WI38 (cell line): ENCODE data around the gene USP1.

Experiments used
- H3K4me3 ChIP-seq: 2 replicates; pipeline ENCODE4 v1.5.1; 2011; ENCODE audit warnings: low read depth, mild to moderate bottlenecking, control low read depth, low read length
- TF ChIP-seq, protein P1 (sequence below): IDR thresholded peaks from 2 replicates; pipeline ENCODE4 v1.5.1; 2012; ENCODE audit warnings: low read depth, mild to moderate bottlenecking, control low read depth, low read length

Gene USP1

DNA sequence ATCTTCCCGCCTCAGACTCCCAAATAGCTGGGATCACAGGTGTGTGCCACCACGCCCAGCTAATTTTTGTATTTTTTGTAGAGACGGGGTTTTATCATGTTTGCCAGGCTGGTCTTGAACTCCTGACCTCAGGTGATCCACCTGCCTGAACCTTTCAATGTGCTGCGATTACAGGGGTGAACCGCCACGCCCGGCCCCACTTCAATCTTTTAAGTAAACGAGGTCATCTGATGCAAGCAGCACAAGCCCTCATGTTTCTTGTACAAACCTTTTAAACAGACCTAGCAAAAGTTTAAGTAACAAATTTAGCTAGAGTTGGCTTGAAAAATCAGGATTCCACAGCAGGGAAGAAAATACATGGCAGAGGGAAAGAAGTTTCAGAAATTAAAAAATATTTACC, 21.2 kb upstream of the USP1 start:
- no peak overlapping the region for H3K4me3 ChIP-seq
- TF ChIP-seq, protein P1, sequence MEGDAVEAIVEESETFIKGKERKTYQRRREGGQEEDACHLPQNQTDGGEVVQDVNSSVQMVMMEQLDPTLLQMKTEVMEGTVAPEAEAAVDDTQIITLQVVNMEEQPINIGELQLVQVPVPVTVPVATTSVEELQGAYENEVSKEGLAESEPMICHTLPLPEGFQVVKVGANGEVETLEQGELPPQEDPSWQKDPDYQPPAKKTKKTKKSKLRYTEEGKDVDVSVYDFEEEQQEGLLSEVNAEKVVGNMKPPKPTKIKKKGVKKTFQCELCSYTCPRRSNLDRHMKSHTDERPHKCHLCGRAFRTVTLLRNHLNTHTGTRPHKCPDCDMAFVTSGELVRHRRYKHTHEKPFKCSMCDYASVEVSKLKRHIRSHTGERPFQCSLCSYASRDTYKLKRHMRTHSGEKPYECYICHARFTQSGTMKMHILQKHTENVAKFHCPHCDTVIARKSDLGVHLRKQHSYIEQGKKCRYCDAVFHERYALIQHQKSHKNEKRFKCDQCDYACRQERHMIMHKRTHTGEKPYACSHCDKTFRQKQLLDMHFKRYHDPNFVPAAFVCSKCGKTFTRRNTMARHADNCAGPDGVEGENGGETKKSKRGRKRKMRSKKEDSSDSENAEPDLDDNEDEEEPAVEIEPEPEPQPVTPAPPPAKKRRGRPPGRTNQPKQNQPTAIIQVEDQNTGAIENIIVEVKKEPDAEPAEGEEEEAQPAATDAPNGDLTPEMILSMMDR, result no peak

DNA sequence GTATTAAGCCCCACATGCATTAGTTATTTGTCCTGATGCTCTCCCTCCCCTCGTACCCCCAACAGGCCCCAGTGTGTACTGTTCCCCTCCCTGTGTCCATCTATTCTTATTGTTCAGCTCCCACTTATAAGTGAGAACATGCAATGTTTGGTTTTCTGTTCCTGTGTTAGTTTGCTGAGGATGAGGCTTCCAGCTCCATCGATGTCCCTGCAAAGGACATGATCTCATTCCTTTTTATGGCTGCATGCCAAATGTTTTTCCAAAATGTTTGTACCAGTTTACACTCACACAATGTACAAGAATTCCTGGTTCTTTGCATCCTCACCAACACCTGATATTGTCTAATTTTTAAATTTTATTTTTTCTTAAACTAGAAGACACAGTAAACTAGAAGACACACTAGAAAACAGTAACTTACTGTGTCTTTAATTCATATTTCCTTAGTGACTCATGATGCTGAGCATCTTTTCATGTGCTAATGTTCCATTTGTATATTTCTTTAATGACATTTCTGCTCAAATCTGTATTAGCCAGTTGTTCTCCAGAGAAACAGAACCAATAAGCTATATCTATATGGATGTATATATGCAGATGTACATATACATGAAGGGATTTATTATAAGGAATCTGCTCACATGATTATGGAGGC, 19.4 kb upstream of the USP1 start:
- TF ChIP-seq, protein P1, result no peak

DNA sequence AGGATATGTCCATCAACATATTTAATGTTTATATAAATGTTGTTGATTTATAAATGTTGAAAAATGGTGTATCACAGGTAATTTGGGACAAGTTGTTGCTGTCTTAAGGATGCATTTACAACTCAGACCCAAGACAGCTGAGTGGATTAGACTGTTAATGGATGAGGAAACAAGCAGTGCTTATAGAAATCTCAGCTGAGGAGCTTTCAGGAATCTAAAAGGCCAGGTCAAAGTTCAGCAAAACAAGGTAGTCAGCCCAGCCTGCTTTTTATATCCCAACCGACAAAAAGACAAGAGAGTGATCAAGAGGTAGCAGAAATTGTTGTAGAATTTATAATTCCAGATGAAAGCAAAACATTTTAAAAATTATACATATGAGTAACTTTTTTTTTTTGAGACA, 16.6 kb upstream of the USP1 start:
- TF ChIP-seq, protein P1, result no peak
- H3K4me3 ChIP-seq, result no peak overlapping the region

More for the DNA sequence above, 19.4 kb upstream of the USP1 start:
- no peak overlapping the region for H3K4me3 ChIP-seq

DNA sequence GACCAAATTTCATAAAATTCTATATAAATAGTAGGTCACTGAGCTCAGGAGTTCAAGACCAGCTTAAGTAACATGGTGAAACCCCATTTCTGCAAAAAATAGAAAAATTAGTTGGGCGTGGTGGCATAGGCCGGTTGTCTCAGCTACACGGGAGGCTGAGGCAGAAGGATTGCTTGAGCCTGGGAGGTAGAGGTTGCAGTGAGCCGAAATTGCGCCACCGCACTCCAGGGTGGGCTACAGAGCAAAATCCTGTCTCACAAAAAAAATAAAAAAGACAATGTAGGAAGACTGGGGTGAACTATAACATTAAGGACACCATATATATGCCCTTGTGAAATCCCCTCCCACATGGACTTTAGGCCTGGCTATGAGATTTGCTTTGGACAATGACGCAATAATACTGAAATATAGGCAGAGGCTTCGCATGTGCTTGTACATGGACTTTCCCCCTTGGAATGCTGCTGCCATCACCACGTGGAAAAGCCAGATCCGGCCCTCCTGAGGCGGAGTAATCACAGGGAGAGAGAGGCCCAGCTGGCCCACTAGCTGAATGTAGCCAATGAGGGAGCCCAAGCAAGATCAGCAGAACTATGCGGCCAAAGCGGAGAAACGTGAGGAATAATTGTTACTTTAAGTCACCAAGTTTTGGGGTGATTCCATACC, 13.1 kb upstream of the USP1 start:
- no peak overlapping the region for H3K4me3 ChIP-seq
- TF ChIP-seq, protein P1, result no peak

DNA sequence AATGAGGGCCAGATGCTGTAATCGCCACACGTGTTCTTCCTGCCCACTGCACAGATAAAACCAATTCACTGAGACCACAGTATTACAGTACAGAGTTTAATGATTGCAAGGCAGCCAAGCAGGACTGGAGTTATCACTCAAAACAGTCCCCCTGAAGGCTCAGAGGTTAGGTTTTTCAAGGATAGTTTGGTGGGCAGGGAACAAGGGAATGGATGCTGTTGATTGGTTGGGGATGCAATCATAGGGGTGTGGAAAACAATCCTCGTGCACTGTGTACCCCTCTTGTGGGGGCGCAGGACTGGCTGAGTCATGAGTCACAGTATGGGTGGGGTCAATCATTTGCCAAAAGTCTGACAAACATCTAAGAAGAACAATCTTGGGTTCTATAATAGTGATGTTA, 12.4 kb upstream of the USP1 start:
- no peak overlapping the region for H3K4me3 ChIP-seq
- TF ChIP-seq, protein P1, result no peak

DNA sequence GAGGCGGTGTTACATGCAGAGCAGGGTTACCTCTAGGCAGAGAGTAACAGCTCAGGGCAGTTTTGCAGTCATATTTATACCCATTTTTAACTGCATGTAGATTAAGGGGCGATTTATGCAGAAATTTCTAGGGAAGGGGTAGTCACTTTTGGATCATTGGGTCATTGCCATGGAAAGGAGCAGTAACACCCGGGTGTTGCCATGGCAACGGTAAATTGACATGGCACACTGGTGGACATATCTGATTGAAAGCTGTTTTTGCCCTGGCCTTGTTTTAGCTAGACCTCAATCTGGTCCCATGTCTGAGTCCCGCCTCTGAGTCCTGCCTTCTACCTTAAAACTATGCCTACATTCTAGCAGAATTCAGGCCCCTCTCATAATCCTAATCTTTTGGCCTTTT, 11.8 kb upstream of the USP1 start:
- TF ChIP-seq, protein P1, result no peak
- H3K4me3 ChIP-seq, result no peak overlapping the region

DNA sequence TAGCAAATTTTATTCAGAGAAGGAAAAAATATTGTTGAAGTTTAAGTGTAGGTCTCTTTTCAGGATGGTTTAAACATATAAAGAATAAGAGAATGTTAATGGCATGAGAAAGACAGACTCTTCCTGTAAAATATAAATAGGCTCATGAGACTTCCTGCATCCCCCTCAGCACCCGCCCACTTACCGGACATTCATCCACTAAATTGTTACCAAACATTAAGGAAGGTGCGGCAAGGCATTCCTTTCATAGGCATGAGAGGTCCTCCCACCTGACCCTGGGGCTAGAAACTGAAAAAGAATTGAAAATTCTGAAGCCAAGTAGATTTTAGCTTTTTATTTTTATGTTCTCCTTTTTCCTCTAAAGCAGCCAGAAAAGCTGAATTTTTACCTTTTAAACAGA, 10.6 kb upstream of the USP1 start:
- TF ChIP-seq, protein P1, result no peak
- no peak overlapping the region for H3K4me3 ChIP-seq
